ENCODE measurements around the gene CREBZF. TPM values are rescaled to one million over a fixed set of nuclear protein-coding genes. Genes with fewer than 3 reads are reported as not detected.

CREBZF gene
- total RNA-seq, 4 donors from 2014 or later = 15.3 to 52.3 (median 16.4) TPM

DNA sequence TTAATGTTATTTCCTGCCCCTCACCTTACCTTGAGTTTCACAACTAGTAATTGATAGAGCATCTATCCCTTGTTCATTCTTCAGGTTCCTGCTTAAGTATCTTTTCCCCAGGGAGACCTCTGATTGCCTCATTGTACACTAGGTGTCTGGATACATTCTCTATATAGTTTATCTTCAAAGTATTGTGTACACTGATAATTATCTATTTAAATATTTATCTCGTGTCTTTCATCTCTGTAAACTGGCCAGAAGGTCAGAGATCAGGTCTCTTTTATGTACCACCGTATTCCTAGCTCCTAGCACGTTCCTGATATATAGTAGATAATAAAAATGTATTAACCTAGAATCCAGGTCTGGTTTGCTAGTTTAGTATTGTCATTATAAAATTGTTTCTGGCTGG lies 30.2 kb downstream of the CREBZF start:
- peaks cover 0 to 46% of the 10 kb centered on the region in 2 donors for H3K36me3 ChIP-seq
- no peak for DNase-seq

DNA sequence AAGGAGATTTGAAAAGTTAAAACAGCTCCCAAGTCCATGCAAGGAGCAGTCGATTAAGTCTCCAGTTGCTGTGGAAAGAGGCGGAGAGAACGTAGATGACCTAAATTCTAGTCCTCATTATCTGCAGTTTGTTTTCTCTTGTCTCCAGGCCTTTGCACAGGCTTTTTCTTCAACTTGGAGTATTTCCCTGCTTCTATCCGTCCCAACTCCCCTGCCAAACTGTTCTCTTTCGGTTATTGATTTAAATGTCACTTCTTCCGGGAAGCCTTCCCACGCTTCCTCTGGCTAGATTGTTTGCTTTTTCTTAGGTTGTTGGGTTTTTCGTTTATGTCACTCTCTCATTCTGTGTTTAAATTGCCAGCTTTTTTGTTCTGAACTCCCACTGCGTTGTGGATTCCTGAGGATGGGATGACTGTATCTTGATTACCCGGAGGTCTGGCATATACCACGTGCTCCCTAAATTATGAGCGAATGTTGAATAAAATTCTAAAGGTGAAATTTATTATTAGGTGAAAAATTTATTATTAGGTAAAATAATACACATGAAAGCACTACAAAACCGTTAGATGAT lies 36.1 kb downstream of the CREBZF start:
- H3K9me3 ChIP-seq = no peaks in the 10 kb centered on the region
- H3K27ac ChIP-seq = peak overlapping the region; percentile 90 to 98 (median 95)
- peaks cover 28 to 33% of the 10 kb centered on the region in 2 donors for H3K4me1 ChIP-seq
- intact Hi-C loops (cut with DNase I; ENCODE audit: low total_unique reads) (loop anchor here (1.0 to 5.0 kb wide), 6 partner anchors 18 to 1043 kb away; partner anchors contain the start of genes CCDC89, CREBZF, ME3 and TMEM126A), in situ Hi-C loops (cut with MboI; ENCODE audit: low sequenced_read_pairs in 4 of 4) (loop anchor here in 1 of 4 donors (25.0 kb wide), 1 partner anchor 433 kb away; the partner anchor contains the start of gene PICALM)
- DNase-seq = no peak
- no peak for TF ChIP-seq CTCF (IDR thresholded peaks at IDR 0.05 in 4 of 5, conservative IDR thresholded peaks at IDR 0.05 in 1 of 5)
- TF ChIP-seq POLR2A (IDR thresholded peaks at IDR 0.05) = no peak
- peak; percentile 28 to 32 for ATAC-seq
- peak overlapping the region; percentile 62 to 96 (median 72) for H3K4me3 ChIP-seq
- no peaks in the 10 kb centered on the region for H3K27me3 ChIP-seq
- H3K36me3 ChIP-seq = peaks cover 0 to 14% of the 10 kb centered on the region in 2 donors

More for the DNA sequence above, 30.2 kb downstream of the CREBZF start:
- Histone ChIP-seq H3K9me3 (no peaks in the 10 kb centered on the region), H3K27me3 (no peaks in the 10 kb centered on the region), H3K4me3 (no peak overlapping the region), H3K27ac (no peak overlapping the region), H3K4me1 (peaks cover under 1 to 8% of the 10 kb centered on the region in 2 donors)
- intact Hi-C loops (cut with DNase I; ENCODE audit: low total_unique reads) = no loop called here
- no peak for ATAC-seq
- in situ Hi-C loops (cut with MboI; ENCODE audit: low sequenced_read_pairs in 4 of 4) = loop anchor here in 1 of 4 donors (25.0 kb wide), 1 partner anchor 428 kb away; the partner anchor contains the start of gene PICALM
- no peak for TF ChIP-seq CTCF (IDR thresholded peaks at IDR 0.05 in 4 of 5, conservative IDR thresholded peaks at IDR 0.05 in 1 of 5)
- no peak for TF ChIP-seq POLR2A (IDR thresholded peaks at IDR 0.05)

GRCh38 chr11:85627998-85628770 lies 36.7 kb downstream of the CREBZF start, which contains the start of gene TMEM126B:
TSS of gene TMEM126B (plus strand) at chr11:85628593. CDS start at chr11:85628608, 15 bp downstream.
- no peaks in the 10 kb centered on the region for H3K27me3 ChIP-seq
- TF ChIP-seq POLR2A (IDR thresholded peaks at IDR 0.05) (peak; percentile 86 to 92), CTCF (IDR thresholded peaks at IDR 0.05 in 4 of 5, conservative IDR thresholded peaks at IDR 0.05 in 1 of 5) (no peak)
- H3K9me3 ChIP-seq = no peaks in the 10 kb centered on the region
- H3K27ac ChIP-seq = peak within 1 kb of the TSS; percentile 90 to 98 (median 95)
- H3K36me3 ChIP-seq = peaks cover 0 to 10% of the 10 kb centered on the region in 2 donors
- H3K4me1 ChIP-seq = peaks cover 28 to 33% of the 10 kb centered on the region in 2 donors
- ATAC-seq (peak; percentile 91 to 93), DNase-seq (peak; percentile 98)
- in situ Hi-C loops (cut with MboI; ENCODE audit: low sequenced_read_pairs in 4 of 4) = loop anchor here in 1 of 4 donors (25.0 kb wide), 1 partner anchor 434 kb away; the partner anchor contains the start of gene PICALM
- intact Hi-C loops (cut with DNase I; ENCODE audit: low total_unique reads) = loop anchor here (1.0 to 5.0 kb wide), 5 partner anchors 37 to 1044 kb away; partner anchors contain the start of genes CCDC89, CREBZF, HIKESHI and ME3
- peak within 1 kb of the TSS; percentile 69 to 99 (median 86) for H3K4me3 ChIP-seq

DNA sequence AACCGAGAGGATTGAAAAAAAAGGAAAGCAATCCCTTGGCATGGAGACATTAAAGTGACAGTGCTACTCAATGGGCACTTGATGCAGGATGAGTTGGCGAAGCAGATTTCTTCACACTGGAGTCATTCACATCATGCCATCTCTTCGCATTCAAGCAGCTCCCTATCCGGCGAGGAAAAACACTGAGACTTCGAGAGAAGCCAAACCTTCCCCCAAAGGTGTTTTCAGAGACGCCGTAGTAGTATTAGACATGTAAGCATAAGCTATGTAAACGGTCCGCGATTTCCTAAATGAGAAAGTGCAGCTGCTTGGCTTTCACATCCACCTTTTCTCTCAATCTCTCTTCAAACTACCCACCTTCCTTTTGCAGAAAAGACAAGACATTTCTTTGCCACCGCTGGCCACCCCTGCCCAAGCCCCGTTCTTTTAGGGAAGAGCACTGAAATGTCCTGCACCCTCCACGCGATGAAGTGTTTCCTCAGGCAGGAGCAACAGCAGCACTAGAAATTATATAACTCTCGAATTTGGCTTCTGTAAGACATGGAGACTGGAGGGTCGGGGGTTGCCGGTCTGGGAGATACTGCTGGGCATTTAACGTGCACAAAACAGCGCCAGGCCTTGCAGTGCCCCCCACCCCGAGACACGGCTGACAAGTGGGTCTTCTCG lies 37.5 kb downstream of the CREBZF start, which contains the start of gene DLG2:
DLG2 (minus strand) TSS at position 13 of the 666 bp plus-strand sequence.
- in situ Hi-C loops (cut with MboI; ENCODE audit: low sequenced_read_pairs in 4 of 4) (loop anchor here in 1 of 4 donors (25.0 kb wide), 1 partner anchor 435 kb away; the partner anchor contains the start of gene PICALM), intact Hi-C loops (cut with DNase I; ENCODE audit: low total_unique reads) (loop anchor here (1.0 to 5.0 kb wide), 2 partner anchors 675 to 1045 kb away; partner anchors contain the start of genes HIKESHI and ME3)
- ATAC-seq = peak; percentile 57 to 62

More for the DNA sequence above, 37.5 kb downstream of the CREBZF start, which contains the start of gene DLG2:
- TF ChIP-seq CTCF (IDR thresholded peaks at IDR 0.05 in 4 of 5, conservative IDR thresholded peaks at IDR 0.05 in 1 of 5) (no peak), POLR2A (IDR thresholded peaks at IDR 0.05) (peak in 1 of 2 donors; percentile 28)
- Histone ChIP-seq H3K36me3 (peaks cover 0 to 10% of the 10 kb centered on the region in 2 donors), H3K4me3 (peak within 1 kb of the TSS; percentile 69 to 99 (median 86)), H3K27me3 (no peaks in the 10 kb centered on the region), H3K4me1 (peaks cover 28 to 33% of the 10 kb centered on the region in 2 donors), H3K27ac (peak within 1 kb of the TSS; percentile 90 to 98 (median 95)), H3K9me3 (no peaks in the 10 kb centered on the region)
- DNase-seq = peak; percentile 24 to 50
